Loucy (cell line): ENCODE measurements around the gene GLYATL1B.
"Not testable (repeated sequence)": the region's sequence is repeated elsewhere in the genome, so short reads cannot be mapped to it uniquely, and the experiment has no call there.

Experiments used
- H2AFZ ChIP-seq: fragments of 200-600 bp; sonication (generic); 2 replicates; pipeline ENCODE4 v1.6.0; 2016; ENCODE audit warnings: antibody characterized with exemption, mild to moderate bottlenecking, low read length, moderate library complexity
- H3F3A ChIP-seq: fragments of 200-600 bp; 2 replicates; pipeline ENCODE4 v1.6.0; 2016; ENCODE audit warnings: antibody characterized with exemption, low read depth, mild to moderate bottlenecking
- H3K27me3 ChIP-seq: fragments of 200-600 bp; sonication (generic); 2 replicates; pipeline ENCODE4 v1.6.1; 2014; ENCODE audit warnings: low read length, mild to moderate bottlenecking; ENCODE audit not compliant: insufficient read depth, poor library complexity, severe bottlenecking
- H3K36me3 ChIP-seq: fragments of 200-600 bp; sonication (generic); 2 replicates; pipeline ENCODE4 v1.6.1; 2016; ENCODE audit warnings: low read length; ENCODE audit not compliant: insufficient read depth
- H3K4me1 ChIP-seq: fragments of 200-600 bp; sonication (generic); 2 replicates; pipeline ENCODE4 v1.5.1; 2014; ENCODE audit warnings: low read length, mild to moderate bottlenecking; ENCODE audit not compliant: insufficient read depth, poor library complexity, severe bottlenecking
- H3K4me2 ChIP-seq: fragments of 200-600 bp; sonication (generic); 2 replicates; pipeline ENCODE4 v1.6.0; 2014; ENCODE audit warnings: antibody characterized with exemption, low read length, low read depth, mild to moderate bottlenecking; ENCODE audit not compliant: poor library complexity, severe bottlenecking
- H3K4me3 ChIP-seq: fragments of 200-600 bp; sonication (generic); 2 replicates; pipeline ENCODE4 v1.5.1; 2014; ENCODE audit warnings: low read length, mild to moderate bottlenecking, mixed read lengths; ENCODE audit not compliant: poor library complexity, severe bottlenecking
- H3K79me2 ChIP-seq: fragments of 200-600 bp; sonication (generic); 2 replicates; pipeline ENCODE4 v1.6.1; 2014; ENCODE audit warnings: low read length; ENCODE audit not compliant: insufficient read depth
- H3K9ac ChIP-seq: fragments of 200-600 bp; sonication (generic); 2 replicates; pipeline ENCODE4 v1.6.0; 2014; ENCODE audit warnings: mild to moderate bottlenecking, low read depth, low read length, moderate library complexity; ENCODE audit not compliant: poor library complexity, severe bottlenecking
- H3K9me2 ChIP-seq: fragments of 200-600 bp; sonication (generic); replicated peaks from 2 replicates; pipeline ENCODE4 v1.6.1; 2016; ENCODE audit warnings: low read depth, low read length, mixed read lengths
- H3K9me3 ChIP-seq: fragments of 200-600 bp; sonication (generic); 2 replicates; pipeline ENCODE4 v1.6.1; 2014; ENCODE audit warnings: mild to moderate bottlenecking, antibody characterized with exemption, low read length, low read depth; ENCODE audit not compliant: insufficient read depth
- H4K20me1 ChIP-seq: fragments of 200-600 bp; sonication (generic); 2 replicates; pipeline ENCODE4 v1.6.0; 2014; ENCODE audit warnings: antibody characterized with exemption, low read length, mild to moderate bottlenecking; ENCODE audit not compliant: insufficient read depth, poor library complexity, severe bottlenecking
- EZH2phosphoT487 ChIP-seq: fragments of 200-600 bp; IDR thresholded peaks from 2 replicates; pipeline ENCODE4 v1.6.1; 2018; ENCODE audit warnings: antibody characterized with exemption, mild to moderate bottlenecking, moderate library complexity, borderline replicate concordance
- TF ChIP-seq, protein P1 (sequence below): fragments of 200-600 bp; sonication (generic); conservative IDR thresholded peaks from 2 replicates; pipeline ENCODE4 v1.5.1; 2014; ENCODE audit warnings: mild to moderate bottlenecking, antibody characterized with exemption, low read length

Gene GLYATL1B

DNA sequence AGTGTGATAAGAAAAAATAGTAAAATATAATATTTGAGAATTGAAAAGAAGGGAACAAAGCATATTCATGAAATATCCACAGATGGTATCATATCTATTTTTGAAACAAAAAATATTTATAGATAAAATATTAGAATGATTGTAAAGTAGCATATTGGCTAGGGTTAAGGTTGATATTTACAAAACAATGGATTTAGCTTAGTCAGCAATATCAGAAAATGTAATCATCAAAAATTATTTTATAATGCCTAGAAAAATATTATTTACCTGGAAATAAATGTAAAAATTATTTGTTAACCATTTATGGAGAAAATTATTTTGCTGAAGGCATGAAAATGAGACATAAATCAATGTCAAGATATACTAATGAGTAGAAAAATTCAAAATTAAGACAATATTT is 33.7 kb downstream of the GLYATL1B start:
- Histone ChIP-seq H3K36me3 (peaks cover 25% of the 10 kb centered on the region), H3K9me2 (no peaks in the 10 kb centered on the region), H3K4me3 (no peak overlapping the region), H3K9me3 (peaks cover 20% of the 10 kb centered on the region; the same call in 1 of the 2 replicates), H2AFZ (no peak overlapping the region), H3F3A (no peaks in the 10 kb centered on the region), H3K9ac (no peak overlapping the region), H3K4me1 (peaks cover 4% of the 10 kb centered on the region), H4K20me1 (no peaks in the 10 kb centered on the region), H3K27me3 (no peaks in the 10 kb centered on the region), H3K79me2 (peaks cover 14% of the 10 kb centered on the region; the same call in 1 of the 2 replicates), H3K4me2 (no peak overlapping the region)
- no peak for TF ChIP-seq EZH2phosphoT487
- TF ChIP-seq, protein P1, sequence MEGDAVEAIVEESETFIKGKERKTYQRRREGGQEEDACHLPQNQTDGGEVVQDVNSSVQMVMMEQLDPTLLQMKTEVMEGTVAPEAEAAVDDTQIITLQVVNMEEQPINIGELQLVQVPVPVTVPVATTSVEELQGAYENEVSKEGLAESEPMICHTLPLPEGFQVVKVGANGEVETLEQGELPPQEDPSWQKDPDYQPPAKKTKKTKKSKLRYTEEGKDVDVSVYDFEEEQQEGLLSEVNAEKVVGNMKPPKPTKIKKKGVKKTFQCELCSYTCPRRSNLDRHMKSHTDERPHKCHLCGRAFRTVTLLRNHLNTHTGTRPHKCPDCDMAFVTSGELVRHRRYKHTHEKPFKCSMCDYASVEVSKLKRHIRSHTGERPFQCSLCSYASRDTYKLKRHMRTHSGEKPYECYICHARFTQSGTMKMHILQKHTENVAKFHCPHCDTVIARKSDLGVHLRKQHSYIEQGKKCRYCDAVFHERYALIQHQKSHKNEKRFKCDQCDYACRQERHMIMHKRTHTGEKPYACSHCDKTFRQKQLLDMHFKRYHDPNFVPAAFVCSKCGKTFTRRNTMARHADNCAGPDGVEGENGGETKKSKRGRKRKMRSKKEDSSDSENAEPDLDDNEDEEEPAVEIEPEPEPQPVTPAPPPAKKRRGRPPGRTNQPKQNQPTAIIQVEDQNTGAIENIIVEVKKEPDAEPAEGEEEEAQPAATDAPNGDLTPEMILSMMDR = no peak

DNA sequence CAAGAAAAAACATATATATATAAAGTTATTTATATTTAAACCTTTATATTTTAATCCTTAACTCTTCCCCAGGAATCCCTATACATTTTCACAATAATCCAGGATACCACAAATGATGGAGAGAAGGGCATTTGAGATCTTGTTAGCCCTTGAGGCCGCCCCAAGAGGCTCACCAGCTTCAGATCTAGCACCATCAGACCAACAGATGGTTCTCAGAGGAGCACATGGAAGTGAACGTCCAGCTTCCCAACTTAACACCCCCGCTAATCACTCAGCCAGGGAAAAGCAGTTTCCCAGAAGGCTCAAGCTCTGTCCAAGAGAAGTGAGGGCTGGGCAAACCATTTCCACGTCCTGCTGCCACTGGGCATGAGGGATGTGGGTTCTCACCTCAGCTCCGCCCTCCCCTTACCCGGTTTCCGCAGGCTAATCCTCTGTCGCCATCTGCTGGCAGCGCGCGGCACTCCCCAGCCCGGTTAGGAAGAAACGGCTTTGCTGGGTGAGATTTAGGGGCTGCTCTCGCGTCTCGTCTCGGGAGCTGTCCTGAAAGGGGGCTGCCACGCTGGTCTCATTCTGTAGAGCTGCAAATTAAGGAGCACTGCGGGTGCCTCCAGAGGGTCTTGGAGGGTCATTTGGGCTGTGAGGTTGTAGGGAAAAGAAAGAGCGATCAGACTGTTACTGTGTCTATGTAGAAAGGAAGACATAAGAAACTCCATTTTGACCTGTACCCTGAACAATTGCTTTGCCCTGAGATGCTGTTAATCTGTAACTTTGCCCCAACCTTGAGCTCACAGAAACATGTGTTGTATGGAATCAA is 49.7 kb downstream of the GLYATL1B start:
- Histone ChIP-seq H3K9me2 (no peaks in the 10 kb centered on the region), H3K9me3 (peaks cover 8% of the 10 kb centered on the region; the same call in 1 of the 2 replicates), H3K4me1 (peaks cover 3% of the 10 kb centered on the region), H3K9ac (no peak overlapping the region), H3K36me3 (no peaks in the 10 kb centered on the region; the same call in 1 of the 2 replicates), H3F3A (no peaks in the 10 kb centered on the region), H4K20me1 (no peaks in the 10 kb centered on the region), H3K79me2 (0 out of 2 replicates have a peak, but pooled peaks cover under 1% of the 10 kb centered on the region), H3K4me2 (peak overlapping the region; percentile 45), H3K4me3 (peak overlapping the region; percentile 14), H3K27me3 (no peaks in the 10 kb centered on the region), H2AFZ (peak overlapping the region; percentile 67)
- TF ChIP-seq EZH2phosphoT487 = no peak
- TF ChIP-seq, protein P1 = peak; percentile 98

DNA sequence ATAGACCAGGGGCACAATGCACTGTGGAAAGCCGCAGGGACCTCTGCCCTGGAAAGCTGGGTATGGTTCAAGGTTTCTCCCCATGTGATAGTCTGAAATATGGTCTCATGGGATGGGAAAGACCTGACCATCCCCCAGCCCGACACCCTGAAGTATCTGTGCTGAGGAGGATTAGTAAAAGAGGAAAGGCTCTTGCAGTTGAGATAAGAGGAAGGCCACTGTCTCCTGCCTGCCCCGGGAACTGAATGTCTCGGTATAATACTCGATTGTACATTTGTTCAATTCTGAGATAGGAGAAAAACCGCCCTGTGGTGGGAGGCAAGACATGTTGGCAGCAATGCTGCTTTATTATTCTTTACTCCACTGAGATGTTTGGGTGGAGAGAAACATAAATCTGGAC is 50.4 kb downstream of the GLYATL1B start:
- H3K79me2 ChIP-seq, H3K27me3 ChIP-seq, H3K9me2 ChIP-seq, H3K4me3 ChIP-seq, H4K20me1 ChIP-seq, H3K4me1 ChIP-seq, H3K9me3 ChIP-seq, H3F3A ChIP-seq, H3K4me2 ChIP-seq, H3K9ac ChIP-seq, H3K36me3 ChIP-seq: not testable (repeated sequence)
- H2AFZ ChIP-seq = peak overlapping the region; percentile 52; the same call in 1 of the 2 replicates

DNA sequence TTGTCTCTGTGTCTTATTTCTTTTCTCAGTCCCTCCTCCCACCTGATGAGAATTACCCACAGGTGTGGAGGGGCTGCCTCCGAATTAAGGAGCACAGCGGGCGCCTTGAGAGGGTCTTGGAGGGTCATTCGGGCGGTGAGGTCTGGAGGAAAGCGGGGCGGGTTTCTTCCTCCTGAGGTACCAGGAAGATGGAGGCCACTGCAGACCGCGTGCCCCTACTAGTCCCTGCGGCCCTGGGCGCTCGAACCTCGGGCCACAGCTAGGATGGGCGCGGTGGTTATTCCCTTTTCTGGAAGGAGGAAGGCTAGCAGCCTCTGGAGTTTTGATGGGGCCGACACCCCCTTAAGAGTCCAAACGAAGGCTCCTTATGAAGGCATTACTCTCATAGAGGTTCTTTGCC is 51.1 kb downstream of the GLYATL1B start:
- Histone ChIP-seq H3K36me3 (no peaks in the 10 kb centered on the region; the same call in 1 of the 2 replicates), H2AFZ (no peak overlapping the region), H3K4me1 (peaks cover 12% of the 10 kb centered on the region), H3F3A (no peaks in the 10 kb centered on the region), H3K4me2 (no peak overlapping the region), H3K79me2 (0 out of 2 replicates have a peak, but pooled peaks cover 7% of the 10 kb centered on the region), H4K20me1 (no peaks in the 10 kb centered on the region), H3K4me3 (no peak overlapping the region), H3K9ac (no peak overlapping the region), H3K9me2 (no peaks in the 10 kb centered on the region), H3K9me3 (no peaks in the 10 kb centered on the region), H3K27me3 (no peaks in the 10 kb centered on the region)
- TF ChIP-seq, protein P1 = no peak
- TF ChIP-seq EZH2phosphoT487 = no peak
